ENCODE measurements around the gene IWS1.
A peak's percentile ranks its signal among the peaks of the same experiment; 100 is the strongest.
"Not testable (repeated sequence)": the region's sequence is repeated elsewhere in the genome, so short reads cannot be mapped to it uniquely, and the experiment has no call there.

The IWS1 gene

GRCh38 chr2:127526132-127527000, at the start of gene IWS1:
IWS1 (minus strand) TSS chr2:127526489; CDS start chr2:127526208, 281 bp downstream.
- peak; percentile 99 for DNase-seq

DNA sequence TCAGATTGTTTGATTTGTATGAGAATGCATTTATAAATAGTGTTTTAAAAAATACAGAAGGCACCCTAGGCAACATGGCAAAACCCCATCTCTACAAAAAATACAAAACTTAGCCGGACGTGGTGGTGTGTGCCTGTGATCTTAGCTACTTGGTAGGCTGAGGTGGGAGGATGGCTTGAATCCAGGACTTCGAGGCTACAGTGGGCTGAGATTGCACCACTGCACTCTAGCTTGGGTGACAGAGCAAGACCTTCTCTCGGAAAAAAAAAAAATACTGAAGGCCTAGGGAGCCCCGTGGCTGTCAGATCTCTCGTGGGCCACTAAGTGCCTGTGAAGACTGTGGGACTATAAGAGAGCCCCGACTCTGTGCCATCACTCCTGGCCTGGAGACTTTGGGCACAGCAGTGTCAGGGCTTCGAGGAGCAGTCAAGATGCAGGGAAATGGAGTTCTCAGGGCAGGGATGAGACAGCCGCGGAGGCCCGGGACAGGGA, 49.7 kb upstream of the IWS1 start:
- DNase-seq: no peak

GRCh38 chr2:127575185-127575765, 49.0 kb upstream of the IWS1 start:
- no peak for DNase-seq

GRCh38 chr2:127574656-127575055, 48.4 kb upstream of the IWS1 start:
- DNase-seq: no peak

DNA sequence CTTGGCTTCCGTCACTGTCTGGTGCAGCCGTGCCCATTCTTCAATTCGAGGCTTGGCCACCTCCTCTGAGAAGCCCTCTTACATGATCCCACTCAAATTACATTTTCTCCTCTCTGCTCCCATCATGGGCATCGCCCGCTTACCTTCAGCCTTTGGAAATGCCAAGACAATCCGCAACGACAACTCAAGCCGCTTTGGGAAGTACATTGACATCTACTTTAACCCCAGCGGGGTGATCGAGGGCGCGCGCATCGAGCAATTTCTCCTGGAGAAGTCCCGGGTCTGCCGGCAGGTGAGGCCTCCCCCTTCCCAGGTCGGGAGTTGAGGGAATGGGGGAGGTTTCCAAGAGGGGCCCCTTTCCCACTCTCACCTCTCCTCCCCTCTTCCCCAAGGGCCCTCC, 47.5 kb upstream of the IWS1 start:
- DNase-seq: no peak

GRCh38 chr2:127573298-127573697, 47.0 kb upstream of the IWS1 start:
- no peak for DNase-seq

DNA sequence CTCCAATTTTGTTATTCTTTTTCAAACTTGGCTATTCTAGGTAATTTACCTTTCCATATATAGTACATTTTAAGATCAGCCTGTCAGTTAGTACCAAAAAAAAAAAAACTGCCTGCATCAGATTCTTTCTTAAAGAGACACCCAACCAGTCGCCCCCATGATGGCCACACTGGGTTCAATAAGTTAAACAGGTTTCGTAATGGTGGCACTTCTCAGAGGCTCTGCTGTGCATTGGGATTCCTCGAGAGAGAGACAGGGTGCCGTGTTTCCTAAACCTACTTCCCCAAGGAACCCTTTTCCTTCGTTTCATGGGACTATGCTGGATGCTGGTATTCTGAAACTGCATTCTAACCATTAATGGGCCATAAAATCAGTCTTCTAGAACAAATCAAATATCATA, 46.6 kb upstream of the IWS1 start:
- no peak for DNase-seq

- not testable (repeated sequence) for DNase-seq
These were observed 46.1 kb upstream of the IWS1 start for GRCh38 chr2:127572352-127572751.

DNA sequence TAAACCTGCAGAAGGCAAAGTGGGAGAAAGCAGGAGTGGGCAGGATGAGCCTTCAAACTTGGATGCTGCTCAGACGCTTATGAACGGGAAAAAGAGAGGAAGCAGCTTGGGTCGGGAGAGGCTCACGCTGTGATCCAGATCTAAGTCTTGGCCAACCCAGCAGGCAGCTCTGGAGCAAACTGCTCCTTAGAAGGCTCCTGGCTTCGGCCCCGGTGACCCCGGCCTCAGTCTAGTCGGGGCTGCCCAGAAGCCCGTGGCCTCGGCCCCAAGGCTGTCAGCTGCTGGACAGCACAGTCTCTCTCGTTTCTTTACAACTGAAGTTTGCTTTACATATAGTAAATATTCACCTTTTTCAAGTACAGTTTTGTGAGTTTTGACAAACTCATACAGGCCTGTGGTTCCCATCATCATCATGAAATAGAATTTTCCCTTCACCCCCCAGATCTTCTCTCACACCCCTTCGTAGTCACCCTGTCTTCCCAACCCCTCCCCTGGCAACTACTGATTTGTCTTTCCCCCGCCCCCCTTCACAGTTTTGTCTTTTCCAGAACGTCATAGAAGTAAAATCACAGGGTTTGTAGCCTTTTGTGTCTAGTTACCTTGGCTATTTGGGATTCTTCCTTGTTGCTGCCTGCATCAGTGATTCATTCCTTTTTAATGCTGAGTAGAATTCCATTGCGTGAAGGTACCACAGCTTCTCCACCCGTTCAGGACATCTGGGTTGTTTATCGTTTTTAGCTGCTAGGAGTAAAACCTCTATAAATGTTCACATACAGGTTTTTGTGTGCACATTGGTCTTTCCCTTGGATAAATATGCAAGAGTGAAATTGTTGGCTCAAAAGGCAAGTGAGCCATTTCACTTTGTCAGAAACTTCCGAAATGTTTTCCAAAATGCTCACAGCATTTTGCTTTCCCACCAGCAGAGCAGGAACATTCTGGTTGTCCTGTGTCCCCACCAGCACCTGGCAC, 44.3 kb upstream of the IWS1 start:
- DNase-seq: no peak

GRCh38 chr2:127569666-127570065, 43.4 kb upstream of the IWS1 start:
- no peak for DNase-seq

- DNase-seq: no peak
These were observed 41.8 kb upstream of the IWS1 start for GRCh38 chr2:127568128-127568527.

DNA sequence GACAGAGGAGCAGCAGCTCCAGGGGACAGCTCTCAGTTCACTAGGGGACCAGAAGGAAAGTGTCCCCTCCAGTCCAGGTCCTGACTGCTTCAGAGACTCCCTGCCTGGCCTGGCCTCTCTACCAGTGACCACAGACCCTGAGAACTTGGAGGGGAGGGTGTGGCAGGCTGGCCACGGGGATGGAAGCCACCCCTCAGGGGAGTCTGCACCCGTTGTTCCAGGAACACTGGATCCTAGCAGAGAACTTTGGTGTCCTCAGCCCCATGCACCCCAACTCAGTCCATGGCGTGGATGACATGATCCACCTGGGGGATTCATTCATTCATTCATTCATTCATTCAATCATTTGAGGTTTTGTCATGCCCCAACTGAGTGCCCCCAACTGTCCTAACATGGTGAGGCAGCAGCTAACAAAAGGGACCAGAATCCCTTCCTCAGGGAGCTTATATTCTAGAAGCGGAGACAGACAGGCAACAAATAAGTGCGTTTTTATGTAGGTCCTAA, 41.1 kb upstream of the IWS1 start:
- no peak for DNase-seq

DNA sequence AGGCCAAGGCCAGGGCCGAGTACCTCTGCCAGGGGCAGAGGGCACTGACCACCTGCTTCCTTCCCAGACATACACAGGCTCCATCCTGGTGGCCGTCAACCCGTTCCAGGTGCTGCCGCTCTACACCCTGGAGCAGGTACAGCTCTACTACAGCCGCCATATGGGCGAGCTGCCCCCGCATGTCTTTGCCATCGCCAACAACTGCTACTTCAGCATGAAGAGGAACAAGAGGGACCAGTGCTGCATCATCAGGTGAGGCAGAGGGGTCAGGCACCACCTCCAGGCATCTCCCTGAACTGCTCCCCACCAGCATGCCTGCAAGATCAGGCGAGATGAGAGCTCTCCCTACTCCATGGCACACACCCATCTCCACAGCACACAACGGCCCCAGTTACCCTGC, 40.3 kb upstream of the IWS1 start:
- DNase-seq: peak; percentile 13

- no peak for DNase-seq
These were observed 39.8 kb upstream of the IWS1 start for GRCh38 chr2:127566139-127566417.

- DNase-seq: no peak
These were observed 39.2 kb upstream of the IWS1 start for GRCh38 chr2:127565261-127566138.

- DNase-seq: no peak
These were observed 38.4 kb upstream of the IWS1 start for GRCh38 chr2:127564429-127565260.

DNA sequence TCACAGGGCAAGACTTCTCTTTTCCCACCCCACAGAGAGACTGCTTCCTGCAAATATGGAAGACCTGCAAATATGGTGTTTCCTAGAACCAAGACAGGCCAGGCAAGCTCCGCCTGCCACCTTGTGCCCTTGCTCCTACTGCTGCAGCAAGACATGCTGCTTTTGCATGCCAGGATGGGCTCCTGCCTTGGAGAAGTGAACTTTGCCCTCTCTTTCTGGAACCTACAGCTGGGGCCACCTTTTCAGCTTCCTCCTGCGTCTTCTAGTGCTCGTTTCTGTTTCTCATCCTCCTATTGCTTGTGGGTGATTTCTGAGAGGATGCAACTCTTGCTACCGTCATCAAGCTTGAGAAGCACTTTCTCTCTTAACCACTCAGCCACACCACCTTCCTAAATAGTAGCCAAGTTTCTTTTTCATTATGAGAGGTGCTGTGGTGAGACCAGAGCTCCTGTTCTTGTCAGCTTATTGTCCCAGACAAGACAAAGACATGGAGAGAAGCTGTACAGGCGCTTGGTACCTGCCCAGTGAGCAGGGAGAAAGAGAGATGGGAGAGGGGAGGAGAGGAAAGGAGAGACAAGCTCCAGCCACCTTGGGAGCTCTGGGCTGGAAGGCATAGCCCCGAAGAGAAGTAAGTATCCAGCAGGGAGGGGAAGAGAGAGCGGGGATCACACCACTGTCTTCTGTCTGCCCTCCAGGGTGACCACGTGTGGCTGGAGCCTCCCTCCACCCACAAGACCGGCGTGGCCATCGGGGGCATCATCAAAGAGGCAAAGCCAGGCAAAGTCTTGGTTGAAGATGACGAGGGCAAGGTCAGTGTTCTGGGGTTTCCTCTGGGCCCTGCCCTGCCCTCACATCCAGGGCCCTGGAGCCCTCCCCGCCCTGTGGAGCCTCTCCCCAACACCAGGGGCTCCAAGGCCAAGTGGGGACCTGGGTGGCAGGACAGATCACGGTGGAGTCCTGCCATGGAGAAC, 37.5 kb upstream of the IWS1 start:
- no peak for DNase-seq

GRCh38 chr2:127562936-127563335, 36.6 kb upstream of the IWS1 start:
- DNase-seq: no peak

DNA sequence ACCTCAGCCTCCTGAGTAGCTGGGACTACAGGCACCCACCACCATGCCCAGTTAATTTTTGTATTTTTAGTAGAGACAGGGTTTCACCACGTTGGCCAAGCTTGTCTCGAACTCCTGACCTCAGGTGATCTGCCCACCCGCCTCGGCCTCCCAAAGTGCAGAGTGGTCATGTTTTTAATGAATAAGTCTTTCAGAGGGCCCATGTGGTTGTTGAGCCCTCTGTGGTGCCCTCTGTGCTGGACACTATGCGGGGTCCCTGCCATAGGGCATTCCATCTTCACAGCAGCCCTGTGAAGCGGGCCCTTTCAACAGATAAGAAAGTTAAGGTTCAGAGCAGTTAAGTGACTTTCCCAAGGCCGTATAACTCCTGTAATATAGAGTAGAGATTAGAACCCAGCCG, 35.1 kb upstream of the IWS1 start:
- DNase-seq: no peak

DNA sequence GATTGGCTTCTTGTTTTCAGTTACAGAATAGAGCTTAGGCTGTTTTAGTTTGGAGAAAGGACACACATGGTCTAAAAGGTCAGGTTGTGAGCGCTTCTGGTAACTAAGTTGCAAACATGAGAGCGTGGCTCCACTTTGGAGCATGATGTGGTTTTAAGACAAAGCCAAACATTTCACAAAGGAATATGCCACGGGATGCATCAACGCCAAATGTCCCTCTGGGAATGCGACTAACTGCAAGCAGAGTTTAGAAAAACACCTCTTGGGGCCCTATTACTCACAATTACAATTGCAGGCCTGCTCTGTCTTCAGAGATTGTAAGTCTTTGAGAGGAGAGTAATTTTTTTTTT, 34.6 kb upstream of the IWS1 start:
- DNase-seq: no peak
